ENCODE results near the gene B4GALT1.

B4GALT1 gene

DNA sequence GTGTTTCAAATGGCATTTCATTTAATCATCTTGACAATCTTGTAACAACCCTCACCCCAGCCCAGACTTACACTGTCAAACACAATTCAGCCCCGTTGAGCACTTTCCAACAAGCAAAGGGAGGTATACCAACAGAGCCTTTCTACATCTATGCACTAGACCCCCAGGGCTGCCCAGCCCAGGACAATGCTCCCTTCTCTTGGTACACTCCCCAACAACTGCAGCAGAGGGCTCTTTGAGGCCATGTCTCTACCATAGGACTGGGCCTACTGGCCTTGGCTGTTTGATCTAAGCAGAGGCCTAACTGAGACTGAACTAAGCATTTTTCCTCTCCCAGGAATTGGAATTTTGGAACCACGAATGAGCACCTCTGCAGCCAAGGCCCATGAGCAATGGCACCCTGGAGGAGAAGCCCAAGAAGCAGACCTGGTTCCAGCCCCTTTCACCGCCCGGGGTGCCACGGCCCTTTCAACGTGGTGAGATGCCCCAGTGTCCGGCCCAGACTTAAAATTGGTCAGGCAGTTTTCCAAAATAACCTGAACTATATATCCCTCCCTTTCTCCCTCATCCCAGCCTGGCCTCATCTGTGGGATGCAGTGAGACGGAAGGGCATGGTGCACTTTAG is 43.6 kb downstream of the B4GALT1 start:
- no peak for DNase-seq (ENCODE audit: low read depth)

DNA sequence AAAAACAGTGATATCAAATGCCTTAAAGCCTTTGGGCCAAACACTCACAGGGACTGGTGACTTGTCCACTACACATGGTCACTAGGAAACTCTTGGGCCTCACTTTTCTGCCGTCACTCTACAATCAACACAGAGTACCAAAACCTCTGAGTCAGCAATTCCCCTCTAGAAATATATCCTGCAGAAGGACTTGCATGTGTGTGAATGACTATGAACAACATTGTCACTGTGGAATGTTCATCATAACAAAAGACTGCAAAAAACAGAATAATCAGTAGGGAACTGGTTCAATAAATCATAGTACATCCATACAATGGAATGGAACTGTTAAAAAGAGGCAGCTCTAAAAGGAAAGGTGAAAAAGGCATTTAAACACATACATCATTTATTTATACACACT is 46.5 kb downstream of the B4GALT1 start:
- no peak for DNase-seq (ENCODE audit: low read depth)

DNA sequence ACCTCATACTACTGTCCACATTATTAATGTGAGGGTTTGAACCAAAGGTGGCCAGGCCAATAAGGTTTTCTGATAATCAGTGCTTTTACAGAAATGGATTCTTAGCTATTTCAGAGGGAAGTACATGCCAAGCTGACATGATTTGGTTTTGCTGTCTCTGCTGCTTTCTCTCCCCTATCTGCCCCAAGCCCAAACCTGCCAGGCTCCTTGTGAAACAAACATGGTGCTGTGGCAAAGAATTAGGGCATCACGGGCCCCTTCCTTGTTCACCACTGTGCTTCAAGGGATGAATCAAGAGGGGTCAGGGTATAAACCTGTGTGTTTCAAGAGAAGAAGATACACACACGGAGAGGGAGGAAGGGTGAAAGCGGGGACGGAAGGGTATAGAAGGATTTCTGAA is 49.3 kb downstream of the B4GALT1 start:
- no peak for DNase-seq (ENCODE audit: low read depth)

DNA sequence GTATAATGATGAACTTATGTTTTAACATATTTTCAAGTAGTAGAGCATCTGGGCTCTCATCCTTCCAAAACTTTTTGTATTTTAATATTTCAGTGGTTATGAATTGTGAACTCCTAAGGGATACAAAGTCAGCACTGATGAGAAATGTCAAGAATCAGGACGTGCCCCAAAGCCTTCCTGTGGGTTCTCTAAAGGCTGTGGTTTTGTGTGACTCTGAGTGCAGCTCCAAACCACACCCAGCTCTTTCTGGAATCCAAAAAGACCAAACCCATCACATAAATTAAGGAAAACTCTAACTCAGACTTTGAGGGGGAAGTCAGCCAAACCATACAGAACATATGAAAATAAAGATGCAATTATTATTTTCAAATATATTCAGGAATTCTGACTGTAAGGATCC is 49.8 kb downstream of the B4GALT1 start:
- DNase-seq (ENCODE audit: low read depth) = no peak

DNA sequence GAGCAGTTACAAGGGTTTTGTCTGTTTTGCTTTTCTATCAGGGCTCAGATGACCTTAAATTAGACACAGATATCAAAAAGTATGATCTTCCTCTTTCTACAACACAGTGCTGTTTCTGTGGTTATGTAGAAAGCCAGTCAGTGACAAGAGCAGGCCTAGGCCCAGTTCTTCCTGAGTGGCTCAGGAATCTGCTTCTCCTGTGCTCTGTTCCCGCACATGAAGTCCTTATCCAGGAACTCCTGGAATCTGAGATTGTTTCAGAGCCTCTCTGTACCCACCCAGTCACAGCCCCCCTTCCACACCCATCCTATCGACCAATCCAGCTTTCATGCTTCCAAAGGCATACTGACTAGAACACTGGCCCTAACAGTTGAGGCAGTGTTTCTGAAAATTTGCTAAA is 50.3 kb downstream of the B4GALT1 start:
- no peak for DNase-seq (ENCODE audit: low read depth)

DNA sequence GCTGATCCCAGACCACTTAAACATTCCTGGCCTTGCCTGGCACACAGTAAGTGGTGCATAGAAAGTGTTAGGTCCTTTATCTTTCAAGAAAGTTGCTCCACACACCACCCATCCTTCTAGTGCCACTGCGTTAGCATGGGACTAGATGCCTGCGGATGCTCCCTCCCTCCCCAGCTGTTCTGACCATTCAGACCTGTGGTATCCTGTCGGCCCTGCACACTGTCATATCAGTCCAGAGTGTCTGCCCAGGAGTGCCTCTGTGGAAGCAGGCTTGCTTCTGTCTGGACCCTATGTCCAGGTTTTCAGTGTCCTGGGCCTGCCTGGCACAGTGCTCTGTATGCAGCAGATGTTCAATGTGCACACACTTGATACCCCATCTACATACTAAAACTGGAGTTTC is 52.4 kb downstream of the B4GALT1 start:
- no peak for DNase-seq (ENCODE audit: low read depth)

DNA sequence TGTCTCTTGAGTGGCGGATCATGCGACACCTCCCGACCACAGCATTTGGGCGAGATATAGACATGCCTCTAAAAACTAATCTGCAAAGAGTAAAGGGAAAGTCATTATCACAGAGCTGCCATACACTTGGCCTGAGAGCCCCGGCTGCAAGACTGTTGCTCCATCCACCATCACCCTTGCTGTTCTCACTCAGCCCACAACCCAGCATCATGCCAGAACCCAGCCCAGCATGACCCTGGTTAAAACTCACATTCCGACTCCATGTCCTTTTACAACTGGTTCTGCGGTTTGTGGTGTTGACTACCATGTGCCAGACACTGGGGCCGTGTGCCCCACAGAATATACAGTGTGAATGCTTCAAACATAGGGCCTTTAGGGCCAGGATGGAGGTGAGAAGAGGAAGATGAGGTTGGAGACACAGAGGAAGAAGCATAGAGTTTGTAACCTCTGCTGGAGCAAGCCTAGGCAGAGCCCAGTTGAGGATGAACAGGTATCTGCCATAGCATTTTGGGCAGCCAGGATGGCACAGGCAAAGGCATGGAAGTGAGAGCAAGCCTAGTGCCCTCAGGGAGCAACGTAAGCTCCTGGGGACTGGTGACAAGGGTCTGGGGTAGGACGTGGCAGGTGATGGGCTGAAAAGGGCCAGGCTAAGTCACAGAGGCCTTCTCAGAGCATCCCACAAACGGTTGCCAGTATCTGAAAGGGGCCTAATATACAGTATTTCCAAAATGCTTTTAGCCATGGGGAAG is 53.2 kb downstream of the B4GALT1 start:
- no peak for DNase-seq (ENCODE audit: low read depth)

DNA sequence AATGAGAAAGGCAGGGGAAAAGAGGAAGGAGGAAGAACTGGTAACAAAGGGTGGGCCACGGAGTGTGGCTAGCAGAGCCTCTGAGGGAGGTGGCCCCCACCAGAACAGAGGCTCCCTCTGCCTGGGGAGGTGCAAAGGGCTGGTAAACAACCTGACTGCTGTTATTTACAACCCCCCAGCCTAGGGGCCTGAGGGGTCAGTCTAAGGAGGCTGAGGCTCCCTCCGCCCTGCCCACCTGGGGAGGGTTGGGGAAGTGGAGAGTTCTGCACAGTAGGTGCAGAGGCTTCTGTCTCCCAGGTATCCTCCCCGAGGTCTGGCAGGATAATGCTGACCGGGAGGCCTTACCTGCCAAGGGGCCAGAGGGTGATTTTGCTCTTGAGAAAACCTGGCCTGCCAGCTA is 55.0 kb downstream of the B4GALT1 start:
- no peak for DNase-seq (ENCODE audit: low read depth)

DNA sequence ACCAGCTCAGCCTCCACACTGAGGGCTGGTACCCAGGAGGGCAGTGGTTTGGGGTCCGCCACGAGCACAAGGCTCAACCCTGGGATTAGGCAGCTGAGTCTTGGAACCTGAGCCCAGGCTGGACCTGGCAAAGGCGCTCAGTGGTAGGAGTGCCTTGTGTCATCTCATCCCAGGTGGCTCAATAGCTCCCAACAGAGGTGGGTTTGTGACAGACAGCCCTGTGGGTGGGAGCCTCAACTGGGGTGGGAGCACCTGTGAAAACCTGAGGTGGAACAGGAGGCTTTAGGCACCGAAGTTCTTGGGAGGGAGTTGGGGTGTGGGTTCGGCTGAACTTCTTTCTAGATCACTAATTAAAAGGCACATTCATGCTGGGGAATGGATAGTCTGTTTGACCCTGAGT is 55.5 kb downstream of the B4GALT1 start:
- no peak for DNase-seq (ENCODE audit: low read depth)

DNA sequence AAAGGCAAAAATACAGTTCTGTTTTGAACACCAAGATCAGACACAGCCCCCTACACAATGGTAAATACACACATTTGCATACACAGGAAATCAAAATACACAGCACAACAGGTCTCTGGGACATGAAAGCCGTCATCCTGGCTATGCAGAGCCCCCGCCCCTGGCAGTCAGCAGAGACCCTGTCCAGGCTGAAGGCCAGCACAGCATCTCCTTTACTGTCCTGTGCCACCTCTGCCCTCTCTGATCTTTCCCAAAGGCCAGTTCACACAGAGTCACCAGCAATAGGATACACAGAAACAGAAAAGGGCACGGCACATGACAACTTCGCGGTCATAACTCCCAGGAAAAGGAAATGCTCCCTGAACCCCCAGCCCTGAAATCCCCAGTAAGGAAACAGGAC is 56.5 kb downstream of the B4GALT1 start:
- no peak for DNase-seq (ENCODE audit: low read depth)

DNA sequence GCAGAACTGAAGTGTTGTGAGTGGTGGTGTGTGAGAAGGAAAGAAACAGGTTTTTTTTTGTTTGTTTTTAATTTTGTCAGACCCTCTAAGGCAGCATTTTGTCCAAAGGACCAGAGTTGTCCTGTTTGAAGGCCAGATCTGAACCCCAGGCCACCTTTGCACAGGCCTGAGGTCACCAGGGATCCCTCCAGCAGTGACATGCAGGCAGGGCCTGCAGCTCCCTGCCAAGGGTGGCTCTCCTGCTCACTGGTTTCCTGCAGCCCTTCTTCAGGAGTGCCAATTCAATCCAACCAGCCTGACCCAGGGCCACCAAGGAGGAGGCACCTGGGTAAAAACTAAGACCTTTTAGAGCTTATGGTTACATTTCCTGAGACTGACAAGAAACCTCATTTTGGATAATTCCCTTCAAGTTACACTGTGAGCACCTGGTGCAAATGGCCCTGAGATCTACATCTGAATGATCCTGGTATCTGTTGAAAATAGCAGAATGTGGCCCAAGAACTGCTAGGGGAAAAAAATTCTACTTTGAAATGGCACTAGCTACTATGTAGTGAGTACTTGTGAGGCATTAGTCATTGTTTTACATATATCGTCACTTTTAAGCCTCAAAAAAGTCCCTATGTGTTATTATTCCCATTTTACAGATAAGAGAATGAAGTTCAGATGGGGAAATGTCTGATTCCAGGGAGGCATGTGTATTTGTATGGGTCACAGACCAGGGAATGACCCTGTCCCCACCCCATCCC is 57.1 kb downstream of the B4GALT1 start:
- DNase-seq (ENCODE audit: low read depth) = no peak

DNA sequence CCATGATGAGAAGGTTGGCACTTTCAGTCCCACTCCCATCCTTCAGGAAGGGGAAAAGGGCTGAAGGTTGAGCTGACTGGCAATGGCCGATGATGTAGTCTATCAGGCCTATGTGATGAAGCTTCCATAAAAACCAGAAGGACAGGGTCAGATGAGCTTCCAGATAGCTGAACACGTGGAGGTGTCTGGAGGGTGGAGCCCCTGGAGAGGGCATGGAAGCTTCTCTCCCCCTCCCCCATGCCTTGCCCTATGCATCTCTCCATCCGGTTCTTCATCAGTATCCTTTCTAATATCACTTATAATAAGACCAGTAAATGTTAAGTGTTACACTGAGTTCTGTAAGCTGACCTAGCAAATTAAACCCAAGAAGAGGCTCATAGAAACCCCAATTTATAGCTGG is 58.0 kb downstream of the B4GALT1 start:
- DNase-seq (ENCODE audit: low read depth) = no peak

DNA sequence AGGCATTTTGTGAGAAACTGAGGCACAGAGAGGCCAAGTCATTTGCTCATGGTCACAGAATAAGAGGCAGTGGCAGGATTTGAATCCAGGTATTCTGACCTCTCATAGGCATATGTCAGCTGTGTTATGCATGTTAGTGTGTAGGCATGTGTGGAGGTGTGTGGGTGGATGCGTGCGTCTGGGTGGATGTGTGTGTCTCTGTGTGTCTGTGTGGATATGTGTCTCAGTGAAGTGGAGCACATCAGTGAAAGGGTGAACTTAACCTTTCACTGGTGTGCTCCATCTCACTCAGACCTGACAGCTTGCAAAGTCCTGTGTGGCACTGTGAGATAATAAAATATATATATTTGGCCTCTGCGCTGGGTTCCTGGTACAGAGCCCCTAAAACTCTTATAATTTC is 58.7 kb downstream of the B4GALT1 start:
- no peak for DNase-seq (ENCODE audit: low read depth)

DNA sequence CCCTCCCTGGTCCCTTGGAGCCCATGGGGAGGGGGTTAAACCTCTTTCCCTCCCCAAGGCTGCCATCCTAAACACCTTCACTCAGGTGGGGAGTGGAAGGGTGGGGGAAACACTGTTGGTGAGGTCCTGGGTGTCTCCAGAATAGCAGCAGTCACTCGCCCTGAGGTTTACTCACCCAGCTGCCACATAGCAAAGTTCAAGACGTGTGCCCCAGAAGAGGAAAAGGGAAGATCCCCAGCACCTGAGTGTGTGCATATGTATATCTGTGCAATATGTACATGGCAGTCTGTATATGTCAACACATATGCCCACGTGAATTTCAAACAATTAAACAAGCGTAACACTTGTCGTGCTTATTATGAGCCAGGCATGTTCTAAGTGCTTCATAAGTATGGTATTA is 59.4 kb downstream of the B4GALT1 start:
- no peak for DNase-seq (ENCODE audit: low read depth)

DNA sequence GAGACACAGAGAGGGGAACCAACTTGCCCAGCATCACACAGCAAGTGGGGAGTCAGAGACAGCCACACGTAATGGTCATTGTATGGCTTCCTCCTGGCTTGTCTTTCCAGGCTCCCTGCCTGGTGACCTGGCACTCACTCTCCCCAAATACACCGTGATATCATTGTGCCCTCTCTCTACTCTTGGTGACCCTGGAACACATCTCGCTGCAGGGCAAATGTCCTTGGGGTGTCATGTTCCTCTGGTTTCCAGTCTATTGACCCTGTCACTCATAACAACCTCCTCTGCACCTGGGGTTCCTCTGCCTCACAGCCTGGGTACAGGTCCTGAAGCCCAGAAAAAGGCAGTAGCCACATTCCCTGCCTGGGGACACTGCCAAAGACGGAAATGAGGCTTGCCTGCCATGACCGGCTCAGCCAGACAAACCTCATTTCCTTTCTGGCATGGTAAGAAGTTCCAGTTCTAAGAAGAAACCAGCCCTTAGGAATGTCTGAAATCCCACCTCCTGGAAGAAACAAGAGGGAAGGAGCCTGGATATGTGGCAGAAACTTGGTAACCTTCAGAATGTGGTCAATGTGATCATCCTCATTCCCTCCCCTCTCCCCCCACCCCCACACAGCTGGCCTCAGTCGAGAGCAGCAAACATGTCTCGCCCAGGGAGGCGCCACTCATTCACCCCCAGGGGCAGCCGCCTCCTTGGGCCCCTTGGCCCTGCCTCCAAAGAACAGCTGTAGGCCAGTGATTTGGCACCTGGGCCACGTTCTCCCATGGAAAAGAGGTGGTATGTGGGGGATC is 60.1 kb downstream of the B4GALT1 start:
- DNase-seq (ENCODE audit: low read depth) = no peak

DNA sequence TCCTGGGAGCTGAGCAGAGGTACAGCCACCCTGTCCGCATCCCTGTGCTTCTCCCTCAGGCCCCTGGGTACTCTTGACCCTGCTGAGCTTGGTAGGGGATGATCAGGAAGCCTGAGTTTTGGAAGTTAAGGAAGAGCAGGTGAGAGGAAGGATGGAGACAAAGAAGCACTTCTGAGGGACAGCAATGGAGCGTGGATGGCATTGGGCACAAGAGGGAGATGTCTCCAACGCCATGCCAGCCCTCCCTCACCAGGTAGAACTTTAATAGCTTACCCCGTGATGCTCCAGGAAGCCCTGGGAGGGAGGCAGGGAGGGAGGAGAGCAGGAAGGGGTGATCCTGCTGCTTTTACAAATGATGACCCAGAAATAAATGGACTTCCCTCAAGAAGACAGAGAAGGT is 60.8 kb downstream of the B4GALT1 start:
- no peak for DNase-seq (ENCODE audit: low read depth)

DNA sequence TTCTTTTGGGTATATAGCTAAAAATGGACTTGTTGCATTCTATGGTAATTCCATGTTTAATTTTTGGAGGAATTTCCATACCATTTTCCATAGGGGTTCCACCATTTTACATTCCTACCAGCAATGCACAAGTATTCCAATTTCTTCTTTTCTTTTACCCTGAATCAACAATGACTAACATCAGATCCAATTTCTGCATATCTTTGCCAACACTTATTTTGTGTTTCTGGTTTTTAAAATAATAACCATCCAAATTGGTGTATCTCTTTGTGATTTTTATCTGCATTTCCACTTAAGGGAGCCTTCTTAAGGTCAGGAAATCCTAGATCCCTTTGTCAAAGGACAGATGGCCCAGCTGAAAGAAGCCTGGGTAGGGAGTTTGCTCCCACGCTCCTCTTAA is 61.2 kb downstream of the B4GALT1 start:
- DNase-seq (ENCODE audit: low read depth) = no peak

DNA sequence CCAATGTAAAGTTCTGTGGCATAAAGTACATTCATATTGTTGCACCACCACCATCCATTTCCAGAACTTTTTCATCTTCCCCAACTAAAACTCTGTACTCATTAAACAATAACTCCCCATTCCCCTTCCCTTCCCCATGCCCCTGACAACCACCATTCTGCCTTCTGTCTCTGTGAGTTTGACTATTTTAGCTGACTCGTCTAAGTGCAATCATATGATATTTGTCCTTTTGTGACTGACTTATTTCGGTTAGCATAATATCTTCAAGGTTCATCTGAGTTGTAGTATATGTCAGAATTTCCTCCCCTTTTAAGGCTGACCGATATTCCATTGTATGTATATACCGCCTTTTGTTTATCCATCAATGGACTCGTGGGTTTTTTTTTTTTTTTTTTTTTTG is 61.6 kb downstream of the B4GALT1 start:
- DNase-seq (ENCODE audit: low read depth) = no peak

DNA sequence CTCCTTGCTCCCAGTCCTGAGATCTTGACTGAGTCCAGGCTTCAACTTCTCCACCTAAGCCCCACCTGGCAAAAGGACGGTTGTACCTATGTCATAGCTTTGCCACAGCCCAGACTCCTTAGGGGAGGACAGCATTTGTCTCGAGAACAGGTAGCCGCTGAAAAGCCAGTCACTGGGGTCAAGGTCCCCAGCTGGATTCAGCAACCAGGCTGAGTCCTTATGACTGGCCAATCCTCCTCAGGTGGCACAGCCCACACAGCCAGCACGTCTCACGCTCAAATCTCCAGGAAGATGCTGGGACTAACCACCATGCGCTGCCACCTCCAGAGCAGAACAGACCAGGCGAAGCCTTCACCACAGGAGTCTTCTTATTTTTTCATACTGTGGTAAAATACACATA is 62.7 kb downstream of the B4GALT1 start:
- no peak for DNase-seq (ENCODE audit: low read depth)

DNA sequence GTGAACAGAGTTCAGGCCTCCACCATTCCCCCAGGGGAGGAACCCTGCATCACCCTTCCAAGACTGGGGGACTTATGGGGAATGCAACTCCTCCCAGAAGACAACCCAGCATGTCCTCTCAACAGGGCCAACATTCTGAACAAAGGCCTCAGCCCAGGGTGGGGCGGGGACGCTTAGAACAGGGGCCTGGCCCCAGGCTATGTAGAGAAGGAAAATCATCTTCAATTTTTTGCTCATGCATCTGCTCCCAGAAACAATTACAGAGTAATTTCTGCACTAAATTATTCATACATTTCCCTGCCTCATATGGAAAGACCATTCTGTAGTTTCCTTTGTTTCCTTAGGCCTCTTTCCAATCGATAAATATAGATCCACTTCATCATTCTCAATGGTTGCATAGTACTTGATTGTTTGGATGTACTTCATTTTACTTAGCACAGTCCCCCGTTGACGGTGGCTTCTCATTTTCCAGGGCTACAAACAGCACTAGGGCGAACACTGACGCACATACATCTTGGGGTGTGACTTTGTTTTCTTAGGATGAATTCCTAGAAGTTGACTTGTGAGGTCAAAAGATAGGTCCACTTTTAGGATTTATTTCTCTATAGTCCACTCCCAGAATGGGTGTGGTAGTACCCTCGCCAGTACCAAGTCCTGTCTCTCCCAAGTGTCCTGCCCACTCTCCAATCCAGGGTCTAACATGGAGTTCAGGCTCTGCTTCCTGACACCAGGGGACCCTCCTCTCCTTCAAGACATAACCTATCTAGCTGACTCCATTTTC is 63.4 kb downstream of the B4GALT1 start:
- DNase-seq (ENCODE audit: low read depth) = no peak

DNA sequence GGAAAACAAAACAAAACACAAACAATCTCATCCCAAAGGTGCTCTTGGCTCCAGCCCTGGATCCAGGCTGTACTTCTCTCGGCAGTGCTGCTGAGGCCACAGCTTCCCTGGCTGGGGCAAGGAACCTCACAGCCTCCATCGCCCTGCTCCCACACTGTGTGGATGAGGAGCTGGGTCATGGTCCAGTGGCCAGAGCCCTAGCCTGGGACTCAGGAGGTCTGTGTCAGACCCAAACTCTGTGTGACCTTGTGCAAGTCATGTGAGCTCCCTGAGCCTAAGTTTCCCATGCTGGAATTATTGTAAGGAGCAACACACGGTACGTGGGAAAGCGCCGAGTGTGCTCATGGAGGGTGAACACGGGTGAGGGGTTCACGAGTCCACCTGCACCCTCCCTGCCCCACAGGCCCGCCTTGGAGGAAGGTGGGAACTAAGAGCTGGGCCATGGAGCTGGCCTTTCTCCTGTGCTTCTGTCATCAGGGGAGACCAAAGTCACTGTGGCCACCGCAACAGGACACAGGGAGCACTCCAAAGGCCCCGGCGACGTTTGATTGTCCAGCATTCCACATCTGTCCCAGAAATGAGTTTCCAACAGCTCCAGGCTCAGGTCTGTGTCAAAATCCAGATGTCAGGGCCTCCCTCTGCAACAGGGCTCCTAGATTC is 64.5 kb downstream of the B4GALT1 start:
- no peak for DNase-seq (ENCODE audit: low read depth)
